COR-L47 (cell line): ENCODE results near the gene PSMD2.
A peak's percentile ranks its signal among the peaks of the same experiment; 100 is the strongest.

Experiments used
- DNase-seq: peaks from one replicate; lab custom pipeline; 2025; lab: John Stamatoyannopoulos, UW

Gene PSMD2

DNA sequence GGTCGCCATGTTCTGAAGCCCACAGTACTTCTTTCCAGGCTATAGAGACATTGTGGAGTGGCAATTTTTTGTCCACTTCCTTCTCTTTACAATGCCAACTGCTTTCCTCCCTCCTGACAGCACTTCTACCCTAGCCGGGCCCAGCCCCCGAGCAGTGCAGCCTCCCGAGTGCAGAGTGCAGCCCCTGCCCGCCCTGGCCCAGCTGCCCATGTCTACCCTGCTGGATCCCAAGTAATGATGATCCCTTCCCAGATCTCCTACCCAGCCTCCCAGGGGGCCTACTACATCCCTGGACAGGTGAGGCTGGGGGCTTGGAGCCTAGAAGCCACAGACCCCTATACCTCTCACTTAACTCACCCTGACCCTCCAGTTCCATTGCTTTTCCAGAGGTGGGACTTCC lies 18.2 kb downstream of the PSMD2 start:
- no peak for DNase-seq

DNA sequence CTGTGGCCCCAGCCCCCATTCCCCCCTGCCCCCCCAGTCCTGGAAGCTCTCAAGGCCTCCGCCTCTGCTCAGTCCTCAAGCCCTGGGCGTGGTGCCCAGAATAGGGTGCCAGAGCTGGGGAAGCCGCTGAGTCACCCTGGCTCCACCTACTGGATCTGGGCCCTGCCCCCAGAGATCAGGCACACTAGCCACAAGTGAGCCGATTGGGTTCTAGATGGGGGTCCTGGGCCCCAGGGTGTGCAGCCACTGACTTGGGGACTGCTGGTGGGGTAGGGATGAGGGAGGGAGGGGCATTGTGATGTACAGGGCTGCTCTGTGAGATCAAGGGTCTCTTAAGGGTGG lies 21.0 kb downstream of the PSMD2 start:
- peak; percentile 74 for DNase-seq

- no peak for DNase-seq
Measured at GRCh38 chr3:184321666-184322065, 22.6 kb downstream of the PSMD2 start.

- DNase-seq, result no peak
Measured at GRCh38 chr3:184322731-184323487, 23.9 kb downstream of the PSMD2 start.

DNA sequence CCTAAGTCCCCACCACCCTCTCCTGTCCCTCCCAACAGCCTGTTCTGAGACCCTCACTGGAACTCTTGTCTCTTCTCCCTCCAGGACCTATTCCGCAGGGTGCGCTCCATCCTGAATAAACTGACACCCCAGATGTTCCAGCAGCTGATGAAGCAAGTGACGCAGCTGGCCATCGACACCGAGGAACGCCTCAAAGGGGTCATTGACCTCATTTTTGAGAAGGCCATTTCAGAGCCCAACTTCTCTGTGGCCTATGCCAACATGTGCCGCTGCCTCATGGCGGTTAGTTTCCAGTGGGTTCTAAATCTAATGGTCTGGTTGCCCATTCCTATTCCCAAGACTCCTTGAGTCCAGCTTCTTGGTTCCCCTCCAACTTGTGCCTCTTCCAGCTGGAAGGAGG lies 24.7 kb downstream of the PSMD2 start:
- no peak for DNase-seq

DNA sequence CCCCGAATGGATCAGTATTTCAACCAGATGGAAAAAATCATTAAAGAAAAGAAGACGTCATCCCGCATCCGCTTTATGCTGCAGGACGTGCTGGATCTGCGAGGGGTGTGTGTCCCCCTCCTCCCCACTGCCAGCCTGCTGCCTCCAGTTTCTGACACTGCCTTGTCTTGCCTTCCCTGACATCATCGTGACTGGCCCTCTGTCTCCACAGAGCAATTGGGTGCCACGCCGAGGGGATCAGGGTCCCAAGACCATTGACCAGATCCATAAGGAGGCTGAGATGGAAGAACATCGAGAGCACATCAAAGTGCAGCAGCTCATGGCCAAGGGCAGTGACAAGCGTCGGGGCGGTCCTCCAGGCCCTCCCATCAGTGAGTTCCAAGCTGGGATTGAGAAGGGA lies 26.2 kb downstream of the PSMD2 start:
- no peak for DNase-seq

GRCh38 chr3:184325715-184326369 lies 26.8 kb downstream of the PSMD2 start:
- DNase-seq, result no peak

DNA sequence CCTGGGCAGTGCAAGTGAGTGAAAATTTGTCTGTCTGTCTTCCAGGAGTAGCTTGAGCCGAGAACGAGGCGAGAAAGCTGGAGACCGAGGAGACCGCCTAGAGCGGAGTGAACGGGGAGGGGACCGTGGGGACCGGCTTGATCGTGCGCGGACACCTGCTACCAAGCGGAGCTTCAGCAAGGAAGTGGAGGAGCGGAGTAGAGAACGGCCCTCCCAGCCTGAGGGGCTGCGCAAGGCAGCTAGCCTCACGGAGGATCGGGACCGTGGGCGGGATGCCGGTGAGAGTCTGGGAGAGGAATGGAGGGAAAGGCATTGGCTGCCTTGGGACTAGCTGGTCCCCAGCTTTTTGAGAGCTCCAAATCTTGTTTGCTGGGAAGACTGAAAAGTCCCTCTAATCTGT lies 28.1 kb downstream of the PSMD2 start:
- no peak for DNase-seq

DNA sequence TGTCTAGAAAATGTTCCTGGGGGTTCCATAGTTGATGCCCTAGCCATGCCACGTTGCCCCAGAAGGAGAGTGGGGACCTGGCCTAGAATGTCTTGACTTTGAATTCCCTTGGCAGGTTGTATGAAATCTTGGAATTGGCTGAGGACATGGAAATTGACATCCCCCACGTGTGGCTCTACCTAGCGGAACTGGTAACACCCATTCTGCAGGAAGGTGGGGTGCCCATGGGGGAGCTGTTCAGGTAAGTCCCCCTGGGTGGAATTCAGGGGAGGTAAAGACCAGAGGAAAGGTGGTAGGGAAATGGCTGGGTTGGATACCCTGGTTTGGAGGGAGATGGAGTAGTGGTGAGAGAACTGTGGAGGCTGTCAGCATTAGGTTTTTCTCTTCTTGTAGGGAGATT lies 29.5 kb downstream of the PSMD2 start:
- no peak for DNase-seq

DNA sequence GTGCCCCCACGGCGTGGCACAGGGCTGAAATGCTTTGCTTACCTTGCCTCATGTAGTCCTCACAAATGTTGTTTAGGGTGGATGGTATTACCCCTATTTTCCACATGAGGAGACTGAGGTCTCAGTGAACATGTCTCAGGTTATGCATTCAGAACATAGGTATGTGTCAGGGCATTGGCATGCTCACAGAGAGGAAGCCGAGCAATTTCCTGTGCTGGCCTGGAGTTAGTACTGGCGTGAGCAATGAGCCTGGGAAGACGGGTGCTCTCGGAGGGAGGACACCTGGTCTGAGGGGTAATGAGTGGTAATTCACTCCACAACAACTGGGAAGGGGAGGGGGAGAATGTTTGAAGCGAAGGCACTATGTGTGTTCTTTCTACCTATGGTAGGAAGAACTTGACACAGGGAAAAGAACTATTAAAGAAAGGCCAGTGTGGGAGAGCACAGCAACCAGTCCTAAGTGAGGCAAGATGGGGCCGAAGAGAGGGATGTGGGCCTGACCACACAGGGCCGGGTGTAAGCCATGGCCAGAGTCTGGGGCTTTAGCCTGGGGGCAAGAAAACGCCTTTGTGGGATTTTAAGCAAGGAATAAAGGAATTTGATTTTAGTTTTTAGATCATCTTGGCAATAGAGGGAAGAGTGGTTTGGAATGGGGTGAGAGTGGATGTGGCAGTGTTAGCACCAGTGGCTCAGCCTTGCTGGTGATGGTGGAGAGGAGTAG lies 33.5 kb downstream of the PSMD2 start:
- no peak for DNase-seq

DNA sequence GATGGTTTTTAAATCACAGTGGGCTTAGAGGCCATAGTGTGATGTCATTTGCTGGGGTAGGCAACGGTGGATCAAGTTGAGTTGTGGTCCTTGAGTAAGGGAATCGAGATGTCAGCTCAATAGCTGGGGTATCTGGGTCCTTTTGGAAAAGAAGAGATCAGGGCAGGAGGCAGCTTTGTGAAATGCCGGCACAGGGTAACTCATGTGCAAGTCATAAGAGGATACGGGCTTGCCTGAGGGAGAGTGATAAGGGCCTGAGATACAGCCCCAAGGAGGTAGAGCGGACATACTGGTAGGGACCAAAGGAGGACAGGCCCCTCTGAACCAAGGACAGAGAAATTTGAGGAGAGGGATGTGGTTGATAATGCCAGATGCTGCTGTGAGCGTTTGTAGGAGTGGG lies 34.1 kb downstream of the PSMD2 start:
- DNase-seq, result no peak

DNA sequence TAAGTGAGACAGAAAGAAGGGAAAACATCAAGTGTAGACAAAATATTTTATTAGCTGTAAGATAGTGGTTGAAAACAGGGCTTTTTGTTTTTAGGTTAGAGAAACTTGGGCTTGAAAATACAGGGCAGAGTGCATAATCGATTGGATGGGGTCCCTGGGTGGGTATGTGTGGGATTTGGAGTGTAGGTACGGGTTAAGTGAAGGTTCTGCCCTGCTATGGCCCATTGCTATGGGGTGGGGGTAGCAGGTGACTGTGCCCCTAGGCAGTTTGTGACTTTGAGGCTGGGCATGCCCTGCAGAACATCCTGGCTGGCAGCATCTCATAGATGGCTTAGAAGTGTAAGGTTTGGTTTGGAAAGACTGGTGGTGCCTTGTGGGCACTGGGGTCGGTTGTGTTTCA lies 34.7 kb downstream of the PSMD2 start:
- DNase-seq, result no peak

DNA sequence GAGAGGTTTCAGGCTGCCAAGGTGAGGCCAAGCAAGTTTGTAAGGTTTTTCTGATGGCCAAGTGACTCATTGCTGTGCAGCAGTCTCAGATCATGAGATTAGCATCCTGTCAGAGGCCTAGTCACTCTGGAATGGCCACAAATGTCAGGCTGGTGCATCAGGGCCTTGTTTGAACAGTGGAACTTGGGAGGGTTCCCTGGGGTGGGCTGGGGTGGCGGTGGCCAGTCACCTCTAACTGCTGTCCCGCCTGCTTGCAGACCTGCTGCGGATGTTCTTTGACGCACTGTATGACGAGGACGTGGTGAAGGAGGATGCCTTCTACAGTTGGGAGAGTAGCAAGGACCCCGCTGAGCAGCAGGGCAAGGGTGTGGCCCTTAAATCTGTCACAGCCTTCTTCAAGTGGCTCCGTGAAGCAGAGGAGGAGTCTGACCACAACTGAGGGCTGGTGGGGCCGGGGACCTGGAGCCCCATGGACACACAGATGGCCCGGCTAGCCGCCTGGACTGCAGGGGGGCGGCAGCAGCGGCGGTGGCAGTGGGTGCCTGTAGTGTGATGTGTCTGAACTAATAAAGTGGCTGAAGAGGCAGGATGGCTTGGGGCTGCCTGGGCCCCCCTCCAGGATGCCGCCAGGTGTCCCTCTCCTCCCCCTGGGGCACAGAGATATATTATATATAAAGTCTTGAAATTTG lies 35.6 kb downstream of the PSMD2 start:
- no peak for DNase-seq

- DNase-seq, result no peak
Measured at GRCh38 chr3:184335291-184335660, 36.2 kb downstream of the PSMD2 start.

DNA sequence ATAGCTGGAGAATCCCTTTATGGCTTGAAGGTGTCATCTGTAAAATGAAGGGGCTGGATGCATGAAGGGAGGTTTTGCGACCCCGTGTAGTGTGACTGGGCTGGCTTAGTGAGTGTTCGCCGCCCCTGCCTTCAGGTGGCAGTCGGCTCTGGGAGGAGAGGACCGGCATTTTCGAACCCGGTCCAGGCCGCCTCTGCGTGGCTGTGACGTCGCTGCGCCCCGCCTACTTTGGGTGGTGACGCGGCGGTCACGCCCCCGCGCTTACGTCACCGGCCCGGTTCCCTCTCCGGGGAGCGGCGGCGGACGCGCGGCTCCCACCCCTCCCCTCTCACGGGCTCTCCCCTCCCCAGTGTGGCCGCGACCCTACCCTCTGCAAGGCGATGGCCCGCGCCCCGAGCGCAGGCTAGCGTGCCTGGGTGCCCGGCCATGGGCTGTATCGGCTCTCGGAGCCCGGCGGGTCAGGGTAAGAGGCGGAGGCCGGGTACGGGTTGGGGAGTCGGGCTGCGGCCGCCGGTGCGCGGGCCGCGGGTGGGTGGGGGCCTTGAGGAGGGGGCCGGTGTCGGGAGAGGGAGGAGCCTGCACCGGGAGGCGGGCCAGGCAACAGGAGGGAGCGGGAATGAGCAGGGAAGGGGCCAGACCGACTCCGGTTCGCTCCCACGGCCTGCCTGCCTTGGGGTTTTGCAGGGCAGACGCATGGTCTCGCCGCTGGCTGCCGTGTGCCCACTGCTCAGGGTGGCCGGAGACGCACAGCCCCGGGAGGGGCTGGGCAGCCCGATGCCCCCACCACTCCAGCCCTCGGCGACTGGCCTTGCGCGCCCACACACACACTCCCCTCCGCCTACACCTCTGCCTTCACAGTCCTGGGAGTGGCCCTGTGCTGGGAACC lies 36.9 kb downstream of the PSMD2 start:
- DNase-seq, result peak; percentile 87

GRCh38 chr3:184336547-184337398 lies 37.7 kb downstream of the PSMD2 start:
- DNase-seq, result peak; percentile 10

GRCh38 chr3:184337399-184337714 lies 38.3 kb downstream of the PSMD2 start, which contains the start of gene FAM131A:
FAM131A (plus strand) TSS chr3:184337600; CDS start chr3:184337631, 31 bp downstream.
- no peak for DNase-seq

DNA sequence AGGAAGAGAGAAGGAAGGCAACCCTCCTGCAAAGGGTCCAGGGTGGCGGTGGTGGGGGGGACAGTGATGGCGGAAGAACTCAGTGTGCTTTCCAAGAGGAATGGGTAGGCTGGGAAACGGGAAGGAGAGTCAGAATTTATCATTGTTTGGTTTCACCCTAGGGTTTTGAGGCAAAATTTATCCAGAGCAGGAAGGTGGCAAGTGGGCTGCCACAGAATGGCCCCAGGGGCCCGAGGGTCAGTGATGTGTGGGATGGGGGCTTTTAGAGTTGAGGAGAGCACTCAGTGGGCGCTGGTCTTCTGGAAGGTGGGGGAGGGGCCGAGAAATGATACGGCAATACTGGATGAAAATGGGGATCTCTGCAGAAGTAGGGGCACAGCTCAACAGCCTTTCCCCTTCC lies 38.9 kb downstream of the PSMD2 start:
- DNase-seq, result no peak

GRCh38 chr3:184338511-184338945 lies 39.5 kb downstream of the PSMD2 start:
- peak; percentile 98 for DNase-seq

GRCh38 chr3:184339001-184339400 lies 40.0 kb downstream of the PSMD2 start:
- DNase-seq, result peak; percentile 68
